Activated naive CD4-positive, alpha-beta T cell treated with anti-CD3 and anti-CD28 coated beads, Interleukin-2, amount 50 U/mL, for 72 hours (primary cell): ENCODE results near the gene CLPTM1L. TPM values are rescaled to one million over a fixed set of nuclear protein-coding genes. Genes with fewer than 3 reads are reported as not detected.

Experiments used
- ATAC-seq, 2 donors: fragments of 150-1000 bp; cut with Tn5 transposase; 2 replicates each; pipeline ENCODE4 v1.10.0; 2021; ENCODE audit warnings: mild to moderate bottlenecking in 2 of 2, moderate library complexity in 2 of 2
- DNase-seq, 2 donors: peaks; one replicate each; pipeline ENCODE4 v3.0.0; 2021 to 2022; ENCODE audit warnings: low spot score in 2 of 2
- H3K27ac Mint-ChIP-seq, 2 donors: one replicate each; pipeline ENCODE4 v1.8.0; 2022; ENCODE audit warnings: mild to moderate bottlenecking in 2 of 2, mixed read lengths in 2 of 2
- H3K36me3 Mint-ChIP-seq, 2 donors: one replicate each; pipeline ENCODE4 v1.8.0; 2022; ENCODE audit warnings: mixed read lengths in 2 of 2
- H3K9me3 Mint-ChIP-seq, 2 donors: one replicate each; pipeline ENCODE4 v1.8.0; 2022; ENCODE audit warnings: mixed read lengths in 2 of 2
- total RNA-seq, 2 donors: library from RNA; stranded (reverse); gene quantifications; one replicate each; pipeline ENCODE4 v1.2.3, GENCODE V29; 2022

CLPTM1L gene
- total RNA-seq, 2 donors from 2014 or later = 44.8 to 67.9 TPM

DNA sequence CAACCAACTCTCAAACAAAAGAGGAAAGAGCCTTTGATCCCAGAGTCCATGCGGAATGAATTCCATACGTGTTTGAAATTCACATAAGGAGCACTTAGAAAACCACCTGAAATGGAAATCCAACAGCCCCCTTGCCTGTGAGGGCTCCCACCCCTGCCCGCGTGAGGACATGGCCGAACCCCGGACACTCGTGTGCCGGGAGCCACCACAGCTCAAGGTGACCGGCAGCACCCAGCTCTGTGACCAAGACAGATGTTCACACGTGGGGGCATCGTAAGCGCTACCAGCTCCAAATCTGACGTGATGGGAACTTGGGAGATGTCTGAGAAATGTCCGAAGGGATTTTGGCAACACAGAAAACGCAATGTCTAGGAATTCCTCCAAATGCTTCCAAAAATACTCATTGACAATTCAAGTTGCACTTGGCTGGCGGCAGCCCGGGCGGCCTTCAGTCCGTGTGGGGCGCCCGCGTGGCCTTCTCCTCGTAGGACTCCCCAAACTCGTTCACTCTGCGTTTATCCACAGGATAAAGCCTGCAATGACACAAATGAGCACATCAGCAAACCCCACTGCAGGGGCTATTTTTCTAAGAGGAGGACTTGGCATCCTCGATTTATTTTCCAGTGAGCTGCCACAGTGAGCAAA lies 26.9 kb downstream of the CLPTM1L start:
- DNase-seq = peak in 1 of 2 donors; percentile 35
- H3K9me3 Mint-ChIP-seq = no peaks in the 10 kb centered on the region
- H3K27ac Mint-ChIP-seq = no peak overlapping the region
- H3K36me3 Mint-ChIP-seq = peaks cover 5 to 22% of the 10 kb centered on the region in 2 donors
- no peak for ATAC-seq

DNA sequence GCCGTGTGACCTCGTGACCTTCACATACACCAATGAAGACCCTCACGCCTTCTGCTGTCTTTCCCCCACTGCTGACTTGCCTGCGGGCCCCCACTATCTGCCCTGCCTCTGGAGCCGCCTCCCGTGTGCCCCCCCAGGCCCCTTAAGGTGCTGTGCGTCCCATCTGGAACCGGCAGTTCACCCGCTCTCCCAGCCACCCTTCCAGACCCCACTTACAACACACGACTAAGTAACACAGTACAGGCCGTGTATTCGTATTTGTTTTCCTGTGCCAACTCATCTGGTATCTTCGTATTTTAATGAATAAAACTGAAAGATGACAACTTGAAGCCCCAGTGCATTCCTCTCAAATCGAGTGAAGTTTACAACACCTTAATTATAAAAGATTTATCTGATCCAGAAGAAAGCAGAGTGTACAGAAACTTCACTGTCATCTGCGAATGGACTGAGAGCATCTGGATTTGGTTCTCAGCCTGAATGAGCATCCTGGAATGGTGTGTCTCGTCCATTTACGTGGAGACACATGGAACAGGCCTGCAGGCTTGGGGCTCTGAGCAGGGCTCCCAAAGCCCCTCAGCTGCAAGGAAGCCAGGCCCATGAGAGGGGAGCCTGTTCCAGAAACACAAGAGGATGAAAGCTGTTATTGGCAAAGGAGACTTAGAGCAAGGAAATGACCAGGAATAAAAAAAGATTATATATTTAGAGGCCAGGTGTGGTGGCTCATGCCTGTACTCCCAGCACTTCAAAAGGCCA lies 28.1 kb downstream of the CLPTM1L start:
- H3K36me3 Mint-ChIP-seq = peaks cover 5 to 22% of the 10 kb centered on the region in 2 donors
- peak; percentile 11 to 14 for ATAC-seq
- no peak for DNase-seq

DNA sequence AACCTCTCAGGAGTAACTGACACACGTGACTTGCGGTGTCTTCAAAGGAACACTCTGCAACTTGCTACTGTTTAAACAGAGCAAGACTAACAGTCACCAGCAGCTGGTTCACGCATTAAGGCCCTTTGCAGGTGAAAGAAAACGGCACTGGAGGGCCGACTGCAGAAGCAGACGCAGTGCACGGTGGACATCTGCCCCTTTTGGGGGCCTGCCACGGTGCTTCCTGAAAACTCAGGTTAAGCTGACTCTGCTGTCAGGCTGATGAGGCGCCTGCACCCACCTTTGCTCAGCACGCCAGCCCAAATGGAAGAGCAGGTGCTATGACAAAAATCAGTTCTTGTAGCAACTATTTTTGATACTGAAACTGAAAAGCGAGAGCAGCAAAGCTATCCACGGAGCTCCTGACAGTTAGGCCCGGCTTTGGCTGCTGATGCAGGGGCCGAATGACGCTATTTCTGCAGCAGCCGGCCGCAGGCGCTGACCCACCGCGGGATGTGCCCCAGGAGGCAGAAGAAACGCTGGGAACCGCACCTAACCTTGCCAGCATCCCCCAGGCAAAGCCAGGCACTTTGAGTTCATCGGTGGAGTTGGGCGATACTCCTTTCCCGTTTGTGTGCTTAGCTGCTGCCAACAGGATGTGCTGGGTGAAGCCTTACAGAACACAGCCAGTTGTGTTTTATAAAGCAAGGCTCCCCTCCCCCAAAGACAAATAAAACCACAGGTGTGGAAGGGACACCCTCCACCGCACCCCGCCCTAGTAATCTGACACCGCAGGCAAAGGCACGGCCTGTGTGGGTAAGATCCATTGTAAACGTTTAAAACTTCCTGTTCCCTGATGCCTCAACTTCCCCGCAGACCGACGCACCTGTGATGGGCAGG lies 29.0 kb downstream of the CLPTM1L start:
- DNase-seq (peak; percentile 50 to 66), ATAC-seq (peak; percentile 66 to 81)
- H3K36me3 Mint-ChIP-seq = peaks cover 6 to 26% of the 10 kb centered on the region in 2 donors
- H3K9me3 Mint-ChIP-seq = no peaks in the 10 kb centered on the region
- H3K27ac Mint-ChIP-seq = peak overlapping the region; percentile 89 to 90

More for the DNA sequence above, 28.1 kb downstream of the CLPTM1L start:
- peak overlapping the region; percentile 89 to 90 for H3K27ac Mint-ChIP-seq
- no peaks in the 10 kb centered on the region for H3K9me3 Mint-ChIP-seq

DNA sequence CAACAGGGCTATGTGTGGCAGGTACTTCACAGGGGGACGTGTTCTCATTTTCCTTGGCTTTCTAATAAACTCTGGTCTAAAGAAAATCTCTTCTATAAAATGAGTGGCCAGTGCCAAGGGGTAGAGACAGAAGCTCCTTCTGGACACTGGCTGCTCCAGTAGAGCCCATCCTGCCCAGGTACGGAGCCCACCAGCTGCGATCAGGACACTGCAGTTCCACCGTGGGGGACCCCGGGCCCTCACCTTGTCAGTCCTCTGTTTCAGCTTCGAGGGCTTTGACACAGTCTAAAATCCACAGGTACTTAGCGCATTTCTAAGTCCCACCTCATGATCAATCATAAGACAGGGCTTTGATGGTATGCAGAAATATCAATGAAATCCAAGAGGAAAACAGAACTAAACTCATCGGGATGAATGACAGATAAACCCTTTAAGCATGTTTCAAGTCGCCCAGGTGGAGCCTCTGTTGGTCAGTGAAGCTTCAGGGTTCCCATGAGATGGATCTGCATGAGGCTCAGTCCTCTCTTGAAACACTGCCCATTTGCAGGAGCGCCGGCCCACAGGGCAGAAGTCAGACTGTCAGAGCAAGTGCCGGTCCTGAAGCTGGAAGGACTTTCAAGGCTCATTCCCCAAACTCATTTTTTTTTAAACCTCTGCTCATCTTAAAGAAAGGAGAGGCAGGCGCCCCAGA lies 29.7 kb downstream of the CLPTM1L start:
- H3K36me3 Mint-ChIP-seq = peaks cover 10 to 29% of the 10 kb centered on the region in 2 donors
- DNase-seq = peak in 1 of 2 donors; percentile 34
- peak overlapping the region; percentile 89 to 90 for H3K27ac Mint-ChIP-seq
- ATAC-seq = no peak
- H3K9me3 Mint-ChIP-seq = peaks cover 5 to 7% of the 10 kb centered on the region in 2 donors

DNA sequence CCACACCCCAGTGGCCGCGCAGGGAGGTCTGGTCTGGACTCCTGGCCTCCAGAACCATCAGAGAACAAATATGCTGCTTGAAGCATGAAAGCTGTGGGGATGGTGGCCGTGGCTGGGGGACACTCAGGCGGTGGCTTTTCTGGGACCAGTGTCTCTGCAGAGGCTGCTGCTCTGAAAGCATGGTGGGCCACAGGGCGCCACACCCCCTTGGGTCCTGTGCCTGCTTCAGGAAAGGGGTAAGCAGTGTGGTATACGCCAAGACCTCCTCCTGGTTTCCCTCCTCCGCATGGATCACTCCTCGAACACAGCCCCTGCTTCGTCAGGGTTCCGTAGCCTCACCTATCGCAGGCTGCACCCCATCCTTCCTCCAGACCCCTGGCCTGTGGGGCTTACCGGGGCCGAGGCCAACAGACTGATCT lies 30.3 kb downstream of the CLPTM1L start:
- Mint-ChIP-seq H3K9me3 (peaks cover 6 to 7% of the 10 kb centered on the region in 2 donors), H3K36me3 (peaks cover 10 to 31% of the 10 kb centered on the region in 2 donors), H3K27ac (no peak overlapping the region)
- DNase-seq = peak in 1 of 2 donors; percentile 51
- no peak for ATAC-seq

DNA sequence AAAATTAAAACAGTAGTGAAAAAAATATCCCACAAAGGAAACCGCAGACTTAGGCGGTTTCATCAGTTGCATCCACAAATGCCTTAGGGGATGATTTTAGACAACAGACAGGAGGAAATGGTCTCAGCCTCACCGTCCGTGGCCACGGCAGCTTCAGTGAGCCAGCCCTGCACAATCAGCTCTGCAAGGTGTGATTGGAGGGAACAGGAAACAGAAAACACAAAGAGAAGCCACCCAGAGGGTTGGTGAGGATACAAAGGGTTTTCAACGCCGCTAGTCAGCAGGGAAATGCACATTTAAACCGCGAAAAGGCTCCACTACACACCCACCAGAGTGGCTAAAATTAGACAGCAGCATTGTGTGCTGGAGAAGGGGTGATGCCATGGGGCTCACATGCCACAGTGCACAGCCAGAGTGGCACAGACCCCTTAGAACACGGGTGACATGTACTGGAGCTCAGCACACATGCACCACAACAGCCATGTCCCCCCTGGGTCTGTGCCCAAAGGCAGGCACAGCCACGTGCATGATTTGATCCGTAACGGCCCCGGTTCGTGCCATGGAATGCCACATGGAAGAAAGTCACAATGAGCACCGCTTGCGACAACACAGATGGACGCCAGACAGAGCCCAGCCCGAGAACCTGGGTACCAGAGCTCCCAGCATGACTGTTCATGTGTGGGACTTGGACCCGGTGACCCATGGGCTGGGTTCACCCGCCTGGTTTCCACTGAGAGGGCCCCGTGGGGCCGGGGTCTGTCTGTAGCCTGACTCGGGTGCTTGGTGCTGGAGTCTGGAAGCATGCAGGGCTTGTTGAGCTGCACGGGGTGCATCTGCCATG lies 31.7 kb downstream of the CLPTM1L start:
- ATAC-seq (peak; percentile 24 to 56), DNase-seq (peak in 1 of 2 donors; percentile 65)
- Mint-ChIP-seq H3K27ac (peak overlapping the region in 1 of 2 donors; percentile 33), H3K9me3 (peaks cover 6 to 7% of the 10 kb centered on the region in 2 donors), H3K36me3 (peaks cover 10 to 26% of the 10 kb centered on the region in 2 donors)

DNA sequence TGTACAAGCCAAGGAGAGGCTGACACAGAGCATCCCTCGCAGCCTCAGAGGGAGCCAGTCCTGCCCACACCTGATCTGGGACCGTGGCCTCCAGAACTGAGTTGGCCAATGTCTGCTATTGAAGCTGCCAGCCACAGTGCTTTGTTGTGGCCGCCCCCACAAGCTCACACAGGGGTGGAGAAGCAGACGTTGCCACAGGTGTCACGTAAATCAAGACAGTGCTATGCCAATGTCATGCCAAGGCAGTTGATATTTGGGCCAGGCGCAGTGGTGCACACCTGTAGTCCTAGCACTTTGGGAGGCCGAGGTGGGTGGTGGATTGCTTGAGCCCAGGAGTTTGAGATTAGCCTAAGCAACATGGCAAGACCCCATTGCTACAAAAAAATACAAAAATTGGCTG lies 32.7 kb downstream of the CLPTM1L start:
- H3K9me3 Mint-ChIP-seq = peaks cover 6 to 7% of the 10 kb centered on the region in 2 donors
- DNase-seq (peak in 1 of 2 donors; percentile 53), ATAC-seq (peak in 1 of 2 donors; percentile 10)
- peak overlapping the region in 1 of 2 donors; percentile 33 for H3K27ac Mint-ChIP-seq
- peaks cover 10 to 19% of the 10 kb centered on the region in 2 donors for H3K36me3 Mint-ChIP-seq

DNA sequence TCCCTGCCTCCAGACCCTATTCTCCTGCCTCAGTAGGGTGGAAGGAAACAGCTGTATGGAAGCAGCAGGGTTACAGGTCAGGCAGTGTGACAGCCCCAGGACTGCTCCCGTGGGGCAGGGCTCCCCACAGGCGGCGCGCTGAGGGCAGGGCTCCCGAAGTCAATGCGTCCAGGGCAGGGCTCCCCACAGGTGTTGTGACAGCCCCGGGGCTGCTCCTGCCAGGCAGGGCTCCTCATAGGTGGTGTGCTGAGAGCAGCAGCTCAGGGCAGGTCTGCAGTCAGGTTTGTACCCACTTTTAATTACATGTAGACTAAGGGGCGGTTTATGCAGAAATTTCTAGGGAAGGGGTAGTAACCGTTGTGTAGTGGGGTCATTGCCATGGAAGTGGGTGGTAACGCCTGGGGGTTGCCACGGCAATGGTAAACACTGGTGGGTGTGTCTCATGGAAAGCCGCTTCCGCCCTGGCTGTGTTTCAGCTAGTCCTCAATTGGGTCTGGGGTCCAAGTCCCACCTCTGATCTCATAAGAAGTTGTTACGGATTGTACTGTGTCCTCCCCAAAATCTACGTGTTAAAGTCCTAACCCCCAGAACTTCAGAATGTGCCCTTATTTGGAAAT lies 33.4 kb downstream of the CLPTM1L start:
- peaks cover 6 to 7% of the 10 kb centered on the region in 2 donors for H3K9me3 Mint-ChIP-seq
- no peak overlapping the region for H3K27ac Mint-ChIP-seq
- DNase-seq (peak in 1 of 2 donors; percentile 52), ATAC-seq (no peak)
- H3K36me3 Mint-ChIP-seq = peaks cover 10 to 14% of the 10 kb centered on the region in 2 donors

DNA sequence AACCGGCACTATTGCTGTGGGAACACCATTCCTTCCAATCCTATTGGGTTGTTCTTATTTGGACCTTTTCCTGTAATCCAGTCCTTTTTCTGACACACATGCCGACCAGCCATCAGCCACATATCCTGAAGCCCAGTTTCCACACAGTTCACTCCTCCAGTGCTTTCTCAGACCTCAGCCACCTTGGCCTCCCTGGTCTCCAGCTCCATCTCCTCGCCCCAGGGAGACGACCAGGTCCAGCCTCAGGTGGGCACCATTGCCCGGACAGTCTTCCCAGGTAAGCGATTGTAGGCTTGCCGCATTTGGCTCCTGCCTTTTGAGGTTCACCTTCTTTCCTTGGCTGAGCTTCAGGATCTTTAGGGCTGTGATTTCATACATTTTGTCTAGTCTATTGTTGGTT lies 34.8 kb downstream of the CLPTM1L start:
- peak in 1 of 2 donors; percentile 26 for DNase-seq
- ATAC-seq = no peak
- no peak overlapping the region for H3K27ac Mint-ChIP-seq
- peaks cover 10 to 14% of the 10 kb centered on the region in 2 donors for H3K36me3 Mint-ChIP-seq
- peaks cover 6 to 7% of the 10 kb centered on the region in 2 donors for H3K9me3 Mint-ChIP-seq

DNA sequence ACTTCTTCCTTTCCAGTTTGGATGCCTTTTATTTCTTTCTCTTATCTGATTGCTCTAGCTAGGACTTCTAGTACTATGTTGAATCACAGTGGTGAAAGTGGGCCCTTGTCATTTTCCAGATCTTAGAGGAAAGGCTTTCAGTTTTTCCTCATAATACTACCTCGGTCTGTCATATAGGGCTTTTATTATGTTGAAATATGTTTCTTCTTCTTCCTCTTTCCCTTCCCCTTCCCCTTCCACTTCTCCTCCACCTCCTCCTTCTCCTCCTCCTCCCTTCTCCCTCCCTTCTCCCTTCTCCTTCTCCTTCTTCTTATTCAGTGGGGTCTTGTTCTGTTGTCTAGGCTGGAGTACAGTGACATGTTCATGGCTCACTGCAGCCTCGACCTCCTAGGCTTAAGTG lies 40.9 kb downstream of the CLPTM1L start:
- no peak overlapping the region for H3K27ac Mint-ChIP-seq
- DNase-seq = no peak
- no peaks in the 10 kb centered on the region for H3K36me3 Mint-ChIP-seq

DNA sequence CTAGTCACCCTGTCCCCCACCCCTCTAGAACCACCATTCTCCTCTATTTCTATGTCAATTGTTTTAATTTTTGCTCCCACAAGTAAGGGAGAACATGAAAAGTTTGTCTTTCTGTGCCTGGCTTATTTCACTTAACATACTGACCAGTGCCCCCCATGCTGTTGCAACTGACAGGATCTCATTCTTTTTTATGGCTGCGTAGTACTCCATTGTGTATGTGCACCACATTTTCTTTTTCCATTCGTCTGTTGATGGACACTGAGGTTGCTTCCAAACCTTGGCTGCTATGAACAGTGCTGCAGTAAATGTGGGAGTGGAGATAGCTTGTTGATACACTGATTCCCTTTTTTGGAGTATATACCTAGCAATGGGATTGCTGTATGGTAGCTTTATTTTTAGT lies 42.6 kb downstream of the CLPTM1L start:
- DNase-seq (no peak), ATAC-seq (no peak)
- Mint-ChIP-seq H3K27ac (no peak overlapping the region), H3K9me3 (no peaks in the 10 kb centered on the region), H3K36me3 (no peaks in the 10 kb centered on the region)

More for the DNA sequence above, 40.9 kb downstream of the CLPTM1L start:
- ATAC-seq = no peak
- no peaks in the 10 kb centered on the region for H3K9me3 Mint-ChIP-seq

DNA sequence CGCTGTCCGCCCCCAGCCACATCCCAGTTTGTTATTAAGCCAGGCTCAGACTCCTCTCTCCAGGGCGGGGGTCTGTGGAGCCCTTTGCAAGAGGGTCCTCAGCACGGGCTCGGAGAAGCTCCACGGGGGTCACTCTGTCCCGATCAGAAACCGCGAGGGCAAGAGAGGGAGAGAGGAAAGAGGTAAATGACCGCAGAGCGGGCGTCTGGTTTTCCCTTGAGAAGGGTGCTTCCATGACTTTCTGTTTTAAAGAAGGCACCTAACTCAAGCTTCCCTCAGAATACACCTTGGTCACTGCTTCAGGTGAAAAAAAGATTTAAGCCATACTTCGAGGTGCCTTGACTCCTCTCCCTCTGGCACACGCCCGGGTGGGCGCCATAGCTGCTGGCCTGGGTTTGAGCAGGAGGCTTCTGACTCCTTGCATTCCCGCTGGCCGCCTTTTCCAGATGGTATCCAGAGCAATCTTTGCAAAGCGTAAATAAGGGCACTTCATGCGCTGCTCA lies 44.3 kb downstream of the CLPTM1L start:
- no peaks in the 10 kb centered on the region for H3K36me3 Mint-ChIP-seq
- DNase-seq (no peak), ATAC-seq (no peak)
- no peaks in the 10 kb centered on the region for H3K9me3 Mint-ChIP-seq
- H3K27ac Mint-ChIP-seq = no peak overlapping the region

DNA sequence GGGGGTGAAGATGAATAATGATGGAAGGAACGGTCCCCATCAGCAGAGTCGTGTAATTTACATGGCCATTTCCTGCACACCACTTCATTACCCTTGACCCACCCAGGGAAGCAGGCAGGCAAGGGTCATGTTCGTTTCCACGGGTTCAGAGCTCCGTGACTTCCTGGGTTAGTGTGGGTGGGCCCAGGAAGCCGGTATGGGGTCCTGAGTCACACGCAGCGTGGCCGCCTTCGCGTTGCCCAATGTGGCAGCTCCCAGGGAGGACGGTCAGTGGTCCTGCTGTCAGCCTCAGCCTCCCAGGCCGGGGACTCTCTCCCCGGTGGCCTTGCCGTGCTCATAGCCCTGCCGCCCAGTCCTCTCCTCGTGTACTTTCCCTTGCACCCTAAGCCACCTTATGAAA lies 44.9 kb downstream of the CLPTM1L start:
- Mint-ChIP-seq H3K9me3 (no peaks in the 10 kb centered on the region), H3K27ac (no peak overlapping the region), H3K36me3 (no peaks in the 10 kb centered on the region)
- ATAC-seq (no peak), DNase-seq (peak in 1 of 2 donors; percentile 38)

DNA sequence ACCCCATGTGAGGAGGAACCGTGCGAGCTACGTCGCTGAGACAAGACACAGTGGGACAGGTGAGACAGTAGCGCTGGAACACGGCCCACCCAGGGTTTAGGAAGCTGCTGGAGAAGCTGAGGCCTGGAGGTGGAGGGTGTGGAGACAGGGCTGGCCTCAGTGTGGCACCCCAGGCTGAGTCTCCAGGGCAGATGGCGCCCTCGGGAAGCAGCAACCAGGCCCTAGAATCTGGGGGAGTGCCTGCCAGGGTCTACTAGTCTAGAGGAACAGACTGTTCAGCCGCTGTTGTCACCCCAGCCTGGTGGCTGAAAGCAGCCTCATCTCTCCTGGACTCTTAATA lies 45.4 kb downstream of the CLPTM1L start:
- ATAC-seq (no peak), DNase-seq (peak in 1 of 2 donors; percentile 44)
- H3K9me3 Mint-ChIP-seq = no peaks in the 10 kb centered on the region
- H3K27ac Mint-ChIP-seq = peak overlapping the region in 1 of 2 donors; percentile 44
- no peaks in the 10 kb centered on the region for H3K36me3 Mint-ChIP-seq
